GM23338 (cell line): ENCODE results near the gene MYO1D. TPM values are rescaled to one million over a fixed set of nuclear protein-coding genes. Genes with fewer than 3 reads are reported as not detected.

Source experiments
- ATAC-seq: fragments of 200-7000 bp; cut with Tn5 transposase; 3 replicates; pipeline ENCODE4 v1.9.1; 2020
- DNase-seq: peaks from one replicate; pipeline ENCODE4 v3.0.0-alpha.2; 2015; ENCODE audit warnings: low spot score
- H2AFZ ChIP-seq: fragments of 200-600 bp; sonication (generic); 2 replicates; pipeline ENCODE4 v1.8.0; 2016; ENCODE audit warnings: antibody characterized with exemption, mild to moderate bottlenecking, moderate library complexity
- H3F3A ChIP-seq: fragments of 200-600 bp; sonication (generic); replicated peaks from 2 replicates; pipeline ENCODE4 v1.8.0; 2017; ENCODE audit warnings: antibody characterized with exemption, mixed run types, low read depth
- H3K27ac ChIP-seq: fragments of 200-600 bp; sonication (generic); 2 replicates; pipeline ENCODE4 v1.6.1; 2016; ENCODE audit warnings: low read depth
- H3K27me3 ChIP-seq: fragments of 200-600 bp; sonication (generic); 2 replicates; pipeline ENCODE4 v1.8.0; 2016; ENCODE audit warnings: mild to moderate bottlenecking, mixed run types, moderate library complexity; ENCODE audit not compliant: insufficient read depth
- H3K36me3 ChIP-seq: fragments of 200-600 bp; sonication (generic); 2 replicates; pipeline ENCODE4 v1.8.0; 2016; ENCODE audit warnings: mild to moderate bottlenecking; ENCODE audit not compliant: insufficient read depth
- H3K4me1 ChIP-seq: fragments of 200-600 bp; sonication (generic); 2 replicates; pipeline ENCODE4 v1.8.0; 2016; ENCODE audit warnings: mild to moderate bottlenecking, moderate library complexity; ENCODE audit not compliant: insufficient read depth
- H3K4me2 ChIP-seq: fragments of 200-600 bp; sonication (generic); 2 replicates; pipeline ENCODE4 v1.7.1; 2017; ENCODE audit warnings: mixed run types
- H3K4me3 ChIP-seq: fragments of 200-600 bp; sonication (generic); 2 replicates; pipeline ENCODE4 v1.6.1; 2016; ENCODE audit warnings: mixed run types
- H3K79me2 ChIP-seq: fragments of 200-600 bp; sonication (generic); replicated peaks from 2 replicates; pipeline ENCODE4 v1.8.0; 2017; ENCODE audit warnings: mild to moderate bottlenecking; ENCODE audit not compliant: insufficient read depth
- H3K9me2 ChIP-seq: fragments of 200-600 bp; sonication (generic); 2 replicates; pipeline ENCODE4 v1.8.0; 2017; ENCODE audit not compliant: insufficient read depth
- H4K20me1 ChIP-seq: fragments of 200-600 bp; sonication (generic); replicated peaks from 2 replicates; pipeline ENCODE4 v1.8.0; 2017; ENCODE audit warnings: mild to moderate bottlenecking; ENCODE audit not compliant: insufficient read depth
- H3K27ac Mint-ChIP-seq: 2 replicates; pipeline ENCODE4 v1.8.0; 2020; ENCODE audit warnings: inconsistent platforms, mild to moderate bottlenecking, moderate library complexity, mixed read lengths
- H3K27me3 Mint-ChIP-seq: 3 replicates; pipeline ENCODE4 v1.8.0; 2022; ENCODE audit warnings: low read depth, mild to moderate bottlenecking, moderate library complexity, mixed read lengths, inconsistent platforms; ENCODE audit not compliant: insufficient read depth, poor library complexity
- H3K36me3 Mint-ChIP-seq: 3 replicates; pipeline ENCODE4 v1.8.0; 2021; ENCODE audit warnings: low read depth, mild to moderate bottlenecking, inconsistent platforms, moderate library complexity, mixed read lengths
- H3K4me1 Mint-ChIP-seq: 3 replicates; pipeline ENCODE4 v1.8.0; 2020; ENCODE audit warnings: mild to moderate bottlenecking, inconsistent platforms, mixed read lengths
- H3K4me3 Mint-ChIP-seq: 3 replicates; pipeline ENCODE4 v1.8.0; 2021; ENCODE audit warnings: moderate library complexity, mild to moderate bottlenecking, inconsistent platforms, mixed read lengths
- H3K9me3 Mint-ChIP-seq: 3 replicates; pipeline ENCODE4 v1.8.0; 2020; ENCODE audit warnings: moderate library complexity, mild to moderate bottlenecking, inconsistent platforms, mixed read lengths
- EZH2 ChIP-seq: fragments of 200-600 bp; sonication (generic); IDR thresholded peaks from one replicate; pipeline ENCODE4 v1.8.0; 2017; ENCODE audit warnings: antibody characterized with exemption, mild to moderate bottlenecking, low read depth; ENCODE audit not compliant: unreplicated experiment
- EZH2phosphoT487 ChIP-seq: fragments of 200-600 bp; sonication (generic); IDR thresholded peaks from one replicate; pipeline ENCODE4 v1.8.1; 2018; ENCODE audit warnings: antibody characterized with exemption; ENCODE audit not compliant: unreplicated experiment
- JUNB ChIP-seq: IDR thresholded peaks from one replicate; pipeline ENCODE4 v1.6.1; 2016; ENCODE audit warnings: antibody characterized with exemption; ENCODE audit not compliant: unreplicated experiment
- POLR2AphosphoS5 ChIP-seq: IDR thresholded peaks from 2 replicates; pipeline ENCODE4 v1.6.1; 2016; ENCODE audit warnings: antibody characterized with exemption, low read depth
- ZNF331 ChIP-seq: fragments of 250-450 bp; sonication (Bioruptor Pico); IDR thresholded peaks from 2 replicates; pipeline ENCODE4 v1.5.0; 2020; ENCODE audit warnings: low read depth, mild to moderate bottlenecking, moderate library complexity
- polyA plus RNA-seq: library from polyadenylated mRNA; unstranded; fragments of >200 nt; fragmentation: Nextera tagmentation; extraction: Ambion mirVana; gene quantifications from 2 replicates; pipeline ENCODE4 v1.2.1, GENCODE V29; 2016
- total RNA-seq: library from RNA; depleted of rRNA; stranded (reverse); fragments of >200 nt; shearing (Covaris generic); gene quantifications from 2 replicates; pipeline ENCODE4 v1.2.3, GENCODE V29; 2014
- TF ChIP-seq, protein P1 (sequence below): fragments of 250-450 bp; sonication (Bioruptor Pico); IDR thresholded peaks from 2 replicates; pipeline ENCODE4 v1.5.0; 2020; ENCODE audit warnings: mild to moderate bottlenecking, moderate library complexity
- TF ChIP-seq, protein P2 (sequence below): IDR thresholded peaks from one replicate; pipeline ENCODE4 v1.6.1; 2018; ENCODE audit warnings: antibody characterized with exemption; ENCODE audit not compliant: unreplicated experiment
- TF ChIP-seq, protein P3 (sequence below): IDR thresholded peaks from 2 replicates; pipeline ENCODE4 v1.6.1; 2016; ENCODE audit warnings: antibody characterized with exemption
- TF ChIP-seq, protein P4 (sequence below), 2 experiments: fragments of 200-600 bp in 1 of 2; sonication (generic) in 1 of 2; conservative IDR thresholded peaks; 2 replicates each; pipeline versions ENCODE4 v1.5.1 to v1.6.1; 2016 to 2017; ENCODE audit warnings: antibody characterized with exemption in 2 of 2, low read depth in 2 of 2, mild to moderate bottlenecking in 2 of 2, moderate library complexity in 1 of 2

MYO1D gene
- total and polyA plus RNA-seq, 2 experiments from 2014 or later = 8.6 to 28.6 TPM

DNA sequence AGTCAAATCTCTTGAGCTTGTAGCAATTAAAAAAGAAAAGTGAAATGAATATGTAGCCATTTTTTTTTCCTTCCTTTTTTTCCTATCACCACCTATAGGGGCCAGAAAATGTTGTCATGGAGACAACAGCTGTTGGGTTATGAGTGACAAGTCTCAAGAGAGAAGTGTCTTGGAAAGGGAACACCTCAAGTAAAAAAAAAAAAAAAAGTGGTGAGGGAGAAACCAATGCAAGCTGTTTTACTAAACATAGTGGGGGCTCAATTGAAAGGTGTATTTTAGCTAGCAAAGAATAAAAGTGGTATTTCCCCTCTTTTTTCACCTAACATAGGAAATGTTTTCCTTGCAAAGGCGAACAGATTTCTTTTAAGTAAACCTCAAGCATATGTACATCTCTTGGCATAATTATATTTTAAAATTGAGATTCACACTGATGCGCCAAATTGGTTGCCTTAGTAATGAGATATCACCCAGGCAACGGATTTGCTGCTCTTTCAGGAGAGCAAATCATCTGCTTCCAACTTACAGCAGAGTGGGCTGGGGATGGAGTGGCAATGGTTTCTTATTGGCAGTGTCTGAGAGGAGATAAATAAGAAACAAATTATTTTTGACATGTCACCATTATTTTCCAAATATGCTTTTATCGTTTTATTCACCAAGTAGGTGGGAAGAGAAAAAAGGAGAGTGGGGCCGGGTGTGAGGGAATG lies 183.6 kb downstream of the MYO1D start (continued):
- TF ChIP-seq, protein P1, sequence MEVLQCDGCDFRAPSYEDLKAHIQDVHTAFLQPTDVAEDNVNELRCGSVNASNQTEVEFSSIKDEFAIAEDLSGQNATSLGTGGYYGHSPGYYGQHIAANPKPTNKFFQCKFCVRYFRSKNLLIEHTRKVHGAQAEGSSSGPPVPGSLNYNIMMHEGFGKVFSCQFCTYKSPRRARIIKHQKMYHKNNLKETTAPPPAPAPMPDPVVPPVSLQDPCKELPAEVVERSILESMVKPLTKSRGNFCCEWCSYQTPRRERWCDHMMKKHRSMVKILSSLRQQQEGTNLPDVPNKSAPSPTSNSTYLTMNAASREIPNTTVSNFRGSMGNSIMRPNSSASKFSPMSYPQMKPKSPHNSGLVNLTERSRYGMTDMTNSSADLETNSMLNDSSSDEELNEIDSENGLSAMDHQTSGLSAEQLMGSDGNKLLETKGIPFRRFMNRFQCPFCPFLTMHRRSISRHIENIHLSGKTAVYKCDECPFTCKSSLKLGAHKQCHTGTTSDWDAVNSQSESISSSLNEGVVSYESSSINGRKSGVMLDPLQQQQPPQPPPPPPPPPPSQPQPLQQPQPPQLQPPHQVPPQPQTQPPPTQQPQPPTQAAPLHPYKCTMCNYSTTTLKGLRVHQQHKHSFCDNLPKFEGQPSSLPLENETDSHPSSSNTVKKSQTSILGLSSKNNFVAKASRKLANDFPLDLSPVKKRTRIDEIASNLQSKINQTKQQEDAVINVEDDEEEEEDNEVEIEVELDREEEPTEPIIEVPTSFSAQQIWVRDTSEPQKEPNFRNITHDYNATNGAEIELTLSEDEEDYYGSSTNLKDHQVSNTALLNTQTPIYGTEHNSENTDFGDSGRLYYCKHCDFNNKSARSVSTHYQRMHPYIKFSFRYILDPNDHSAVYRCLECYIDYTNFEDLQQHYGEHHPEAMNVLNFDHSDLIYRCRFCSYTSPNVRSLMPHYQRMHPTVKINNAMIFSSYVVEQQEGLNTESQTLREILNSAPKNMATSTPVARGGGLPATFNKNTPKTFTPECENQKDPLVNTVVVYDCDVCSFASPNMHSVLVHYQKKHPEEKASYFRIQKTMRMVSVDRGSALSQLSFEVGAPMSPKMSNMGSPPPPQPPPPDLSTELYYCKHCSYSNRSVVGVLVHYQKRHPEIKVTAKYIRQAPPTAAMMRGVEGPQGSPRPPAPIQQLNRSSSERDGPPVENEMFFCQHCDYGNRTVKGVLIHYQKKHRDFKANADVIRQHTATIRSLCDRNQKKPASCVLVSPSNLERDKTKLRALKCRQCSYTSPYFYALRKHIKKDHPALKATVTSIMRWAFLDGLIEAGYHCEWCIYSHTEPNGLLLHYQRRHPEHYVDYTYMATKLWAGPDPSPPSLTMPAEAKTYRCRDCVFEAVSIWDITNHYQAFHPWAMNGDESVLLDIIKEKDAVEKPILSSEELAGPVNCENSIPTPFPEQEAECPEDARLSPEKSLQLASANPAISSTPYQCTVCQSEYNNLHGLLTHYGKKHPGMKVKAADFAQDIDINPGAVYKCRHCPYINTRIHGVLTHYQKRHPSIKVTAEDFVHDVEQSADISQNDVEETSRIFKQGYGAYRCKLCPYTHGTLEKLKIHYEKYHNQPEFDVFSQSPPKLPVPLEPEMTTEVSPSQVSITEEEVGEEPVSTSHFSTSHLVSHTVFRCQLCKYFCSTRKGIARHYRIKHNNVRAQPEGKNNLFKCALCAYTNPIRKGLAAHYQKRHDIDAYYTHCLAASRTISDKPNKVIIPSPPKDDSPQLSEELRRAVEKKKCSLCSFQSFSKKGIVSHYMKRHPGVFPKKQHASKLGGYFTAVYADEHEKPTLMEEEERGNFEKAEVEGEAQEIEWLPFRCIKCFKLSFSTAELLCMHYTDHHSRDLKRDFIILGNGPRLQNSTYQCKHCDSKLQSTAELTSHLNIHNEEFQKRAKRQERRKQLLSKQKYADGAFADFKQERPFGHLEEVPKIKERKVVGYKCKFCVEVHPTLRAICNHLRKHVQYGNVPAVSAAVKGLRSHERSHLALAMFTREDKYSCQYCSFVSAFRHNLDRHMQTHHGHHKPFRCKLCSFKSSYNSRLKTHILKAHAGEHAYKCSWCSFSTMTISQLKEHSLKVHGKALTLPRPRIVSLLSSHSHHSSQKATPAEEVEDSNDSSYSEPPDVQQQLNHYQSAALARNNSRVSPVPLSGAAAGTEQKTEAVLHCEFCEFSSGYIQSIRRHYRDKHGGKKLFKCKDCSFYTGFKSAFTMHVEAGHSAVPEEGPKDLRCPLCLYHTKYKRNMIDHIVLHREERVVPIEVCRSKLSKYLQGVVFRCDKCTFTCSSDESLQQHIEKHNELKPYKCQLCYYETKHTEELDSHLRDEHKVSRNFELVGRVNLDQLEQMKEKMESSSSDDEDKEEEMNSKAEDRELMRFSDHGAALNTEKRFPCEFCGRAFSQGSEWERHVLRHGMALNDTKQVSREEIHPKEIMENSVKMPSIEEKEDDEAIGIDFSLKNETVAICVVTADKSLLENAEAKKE = no peak
- no peak for TF ChIP-seq POLR2AphosphoS5
- TF ChIP-seq, protein P2, sequence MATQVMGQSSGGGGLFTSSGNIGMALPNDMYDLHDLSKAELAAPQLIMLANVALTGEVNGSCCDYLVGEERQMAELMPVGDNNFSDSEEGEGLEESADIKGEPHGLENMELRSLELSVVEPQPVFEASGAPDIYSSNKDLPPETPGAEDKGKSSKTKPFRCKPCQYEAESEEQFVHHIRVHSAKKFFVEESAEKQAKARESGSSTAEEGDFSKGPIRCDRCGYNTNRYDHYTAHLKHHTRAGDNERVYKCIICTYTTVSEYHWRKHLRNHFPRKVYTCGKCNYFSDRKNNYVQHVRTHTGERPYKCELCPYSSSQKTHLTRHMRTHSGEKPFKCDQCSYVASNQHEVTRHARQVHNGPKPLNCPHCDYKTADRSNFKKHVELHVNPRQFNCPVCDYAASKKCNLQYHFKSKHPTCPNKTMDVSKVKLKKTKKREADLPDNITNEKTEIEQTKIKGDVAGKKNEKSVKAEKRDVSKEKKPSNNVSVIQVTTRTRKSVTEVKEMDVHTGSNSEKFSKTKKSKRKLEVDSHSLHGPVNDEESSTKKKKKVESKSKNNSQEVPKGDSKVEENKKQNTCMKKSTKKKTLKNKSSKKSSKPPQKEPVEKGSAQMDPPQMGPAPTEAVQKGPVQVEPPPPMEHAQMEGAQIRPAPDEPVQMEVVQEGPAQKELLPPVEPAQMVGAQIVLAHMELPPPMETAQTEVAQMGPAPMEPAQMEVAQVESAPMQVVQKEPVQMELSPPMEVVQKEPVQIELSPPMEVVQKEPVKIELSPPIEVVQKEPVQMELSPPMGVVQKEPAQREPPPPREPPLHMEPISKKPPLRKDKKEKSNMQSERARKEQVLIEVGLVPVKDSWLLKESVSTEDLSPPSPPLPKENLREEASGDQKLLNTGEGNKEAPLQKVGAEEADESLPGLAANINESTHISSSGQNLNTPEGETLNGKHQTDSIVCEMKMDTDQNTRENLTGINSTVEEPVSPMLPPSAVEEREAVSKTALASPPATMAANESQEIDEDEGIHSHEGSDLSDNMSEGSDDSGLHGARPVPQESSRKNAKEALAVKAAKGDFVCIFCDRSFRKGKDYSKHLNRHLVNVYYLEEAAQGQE = no peak

DNA sequence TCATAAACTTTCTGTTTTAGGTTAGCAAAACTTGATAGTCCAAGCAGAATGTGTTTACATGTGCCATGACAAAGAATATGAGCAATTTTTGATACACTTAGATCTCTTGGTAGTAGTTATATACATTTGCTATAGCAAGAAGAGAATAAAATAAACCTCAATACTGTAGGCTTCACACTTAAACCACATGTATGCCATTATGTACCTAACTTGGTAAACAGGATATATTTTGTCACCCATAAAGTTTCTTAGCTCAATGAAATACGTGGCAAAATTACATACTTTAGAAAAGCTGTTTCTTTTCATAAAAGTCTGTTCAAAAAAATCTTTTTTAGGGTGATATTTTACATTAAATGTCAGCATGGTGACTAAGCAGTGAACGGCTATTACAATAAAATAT lies 184.7 kb downstream of the MYO1D start:
- Histone ChIP-seq H2AFZ (no peak overlapping the region), H3F3A (no peaks in the 10 kb centered on the region), H4K20me1 (no peaks in the 10 kb centered on the region), H3K4me1 (no peaks in the 10 kb centered on the region), H3K79me2 (no peaks in the 10 kb centered on the region), H3K36me3 (no peaks in the 10 kb centered on the region), H3K27ac (no peak overlapping the region), H3K27me3 (no peaks in the 10 kb centered on the region), H3K9me2 (no peaks in the 10 kb centered on the region), H3K4me3 (no peak overlapping the region), H3K4me2 (no peak overlapping the region)
- Mint-ChIP-seq H3K4me1 (no peaks in the 10 kb centered on the region; the same call in 2 of the 3 replicates), H3K4me3 (no peak overlapping the region), H3K27me3 (no peaks in the 10 kb centered on the region), H3K36me3 (peaks cover 12% of the 10 kb centered on the region), H3K9me3 (peaks cover 9% of the 10 kb centered on the region; the same call in 2 of the 3 replicates), H3K27ac (no peak overlapping the region)
- no peak for ATAC-seq
- no peak for DNase-seq
- TF ChIP-seq JUNB (no peak), EZH2phosphoT487 (no peak), ZNF331 (CRISPR knock-in tag) (no peak), EZH2 (no peak)
- TF ChIP-seq, protein P3, sequence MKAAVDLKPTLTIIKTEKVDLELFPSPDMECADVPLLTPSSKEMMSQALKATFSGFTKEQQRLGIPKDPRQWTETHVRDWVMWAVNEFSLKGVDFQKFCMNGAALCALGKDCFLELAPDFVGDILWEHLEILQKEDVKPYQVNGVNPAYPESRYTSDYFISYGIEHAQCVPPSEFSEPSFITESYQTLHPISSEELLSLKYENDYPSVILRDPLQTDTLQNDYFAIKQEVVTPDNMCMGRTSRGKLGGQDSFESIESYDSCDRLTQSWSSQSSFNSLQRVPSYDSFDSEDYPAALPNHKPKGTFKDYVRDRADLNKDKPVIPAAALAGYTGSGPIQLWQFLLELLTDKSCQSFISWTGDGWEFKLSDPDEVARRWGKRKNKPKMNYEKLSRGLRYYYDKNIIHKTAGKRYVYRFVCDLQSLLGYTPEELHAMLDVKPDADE = no peak
- TF ChIP-seq, protein P4, sequence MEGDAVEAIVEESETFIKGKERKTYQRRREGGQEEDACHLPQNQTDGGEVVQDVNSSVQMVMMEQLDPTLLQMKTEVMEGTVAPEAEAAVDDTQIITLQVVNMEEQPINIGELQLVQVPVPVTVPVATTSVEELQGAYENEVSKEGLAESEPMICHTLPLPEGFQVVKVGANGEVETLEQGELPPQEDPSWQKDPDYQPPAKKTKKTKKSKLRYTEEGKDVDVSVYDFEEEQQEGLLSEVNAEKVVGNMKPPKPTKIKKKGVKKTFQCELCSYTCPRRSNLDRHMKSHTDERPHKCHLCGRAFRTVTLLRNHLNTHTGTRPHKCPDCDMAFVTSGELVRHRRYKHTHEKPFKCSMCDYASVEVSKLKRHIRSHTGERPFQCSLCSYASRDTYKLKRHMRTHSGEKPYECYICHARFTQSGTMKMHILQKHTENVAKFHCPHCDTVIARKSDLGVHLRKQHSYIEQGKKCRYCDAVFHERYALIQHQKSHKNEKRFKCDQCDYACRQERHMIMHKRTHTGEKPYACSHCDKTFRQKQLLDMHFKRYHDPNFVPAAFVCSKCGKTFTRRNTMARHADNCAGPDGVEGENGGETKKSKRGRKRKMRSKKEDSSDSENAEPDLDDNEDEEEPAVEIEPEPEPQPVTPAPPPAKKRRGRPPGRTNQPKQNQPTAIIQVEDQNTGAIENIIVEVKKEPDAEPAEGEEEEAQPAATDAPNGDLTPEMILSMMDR (conservative IDR thresholded peaks at IDR 0.05; ENCODE audit: low read depth in 2 of 2) = no peak
